GM12878 (cell line): Measurements from ENCODE around the gene SSU72. TPM values are rescaled to one million over a fixed set of nuclear protein-coding genes. Genes with fewer than 3 reads are reported as not detected.

ENCODE experiments used
- EGR1 ChIP-seq, 2 experiments: IDR thresholded peaks; 1 replicate in 1 of 2; 2 replicates in 1 of 2; pipeline ENCODE4 v1.6.1; 2011 to 2012; ENCODE audit warnings: low read depth in 2 of 2, low read length in 2 of 2, borderline replicate concordance in 1 of 2, mild to moderate bottlenecking in 1 of 2, moderate library complexity in 1 of 2
- FOXM1 ChIP-seq: IDR thresholded peaks from 2 replicates; pipeline ENCODE4 v1.6.1; 2012; ENCODE audit warnings: low read depth, mild to moderate bottlenecking, inconsistent platforms, low read length, moderate library complexity
- IKZF1 ChIP-seq: fragments of 450-650 bp; conservative IDR thresholded peaks from 2 replicates; pipeline ENCODE4 v1.6.1; 2017; ENCODE audit warnings: antibody characterized with exemption, mild to moderate bottlenecking
- LARP7 ChIP-seq: fragments of 450-650 bp; IDR thresholded peaks from 2 replicates; pipeline ENCODE4 v1.6.1; 2017; ENCODE audit warnings: mild to moderate bottlenecking
- MTA2 ChIP-seq: fragments of 450-650 bp; IDR thresholded peaks from 2 replicates; pipeline ENCODE4 v1.6.1; 2016; ENCODE audit warnings: low read depth, mild to moderate bottlenecking, moderate library complexity
- NFYB ChIP-seq: IDR thresholded peaks from 2 replicates; pipeline ENCODE4 v1.6.1; 2011; ENCODE audit warnings: low read depth, mild to moderate bottlenecking, low read length, improper control_type of control experiment, moderate library complexity; ENCODE audit not compliant: insufficient read depth
- NR2C1 ChIP-seq: fragments of 450-650 bp; IDR thresholded peaks from 2 replicates; pipeline ENCODE4 v1.6.1; 2017; ENCODE audit warnings: antibody characterized with exemption, mild to moderate bottlenecking, moderate library complexity
- NR2F1 ChIP-seq: fragments of 450-650 bp; conservative IDR thresholded peaks from 2 replicates; pipeline ENCODE4 v1.6.1; 2017; ENCODE audit warnings: mild to moderate bottlenecking
- PML ChIP-seq: IDR thresholded peaks from 2 replicates; pipeline ENCODE4 v1.6.1; 2012; ENCODE audit warnings: low read length, inconsistent platforms
- POLR2A ChIP-seq: IDR thresholded peaks from 2 replicates; pipeline ENCODE4 v1.6.1; 2011; ENCODE audit warnings: low read depth, mild to moderate bottlenecking, low read length
- RAD51 ChIP-seq: fragments of 450-650 bp; IDR thresholded peaks from 2 replicates; pipeline ENCODE4 v1.6.1; 2016; ENCODE audit warnings: moderate library complexity, mild to moderate bottlenecking, inconsistent platforms
- RB1 ChIP-seq: fragments of 450-650 bp; formaldehyde crosslinking; IDR thresholded peaks from 2 replicates; pipeline ENCODE4 v1.6.1; 2017; ENCODE audit warnings: mild to moderate bottlenecking, borderline replicate concordance
- SIN3A ChIP-seq: IDR thresholded peaks from 2 replicates; pipeline ENCODE4 v1.6.1; 2012; ENCODE audit warnings: low read depth, low read length, improper control_type of control experiment
- SMAD1 ChIP-seq: fragments of 450-650 bp; IDR thresholded peaks from 2 replicates; pipeline ENCODE4 v1.6.1; 2018; ENCODE audit warnings: mild to moderate bottlenecking, low read depth; ENCODE audit not compliant: partially characterized antibody
- SP1 ChIP-seq: IDR thresholded peaks from one replicate; pipeline ENCODE4 v1.6.1; 2011; ENCODE audit warnings: low read depth, low read length
- SRF ChIP-seq, 2 experiments: IDR thresholded peaks; 2 replicates each; pipeline ENCODE4 v1.6.1; 2011; ENCODE audit warnings: low read depth in 2 of 2, low read length in 2 of 2, mild to moderate bottlenecking in 1 of 2, moderate library complexity in 1 of 2
- TAF1 ChIP-seq: IDR thresholded peaks from 2 replicates; pipeline ENCODE4 v1.6.1; 2011; ENCODE audit warnings: mild to moderate bottlenecking, low read depth, low read length, borderline replicate concordance
- TCF12 ChIP-seq: IDR thresholded peaks from 2 replicates; pipeline ENCODE4 v1.6.1; 2011; ENCODE audit warnings: low read depth, mild to moderate bottlenecking, low read length
- WRNIP1 ChIP-seq: IDR thresholded peaks from 2 replicates; pipeline ENCODE4 v1.6.1; 2011; ENCODE audit warnings: low read depth, low read length, improper control_type of control experiment, borderline replicate concordance
- YBX1 ChIP-seq: fragments of 450-650 bp; IDR thresholded peaks from 2 replicates; pipeline ENCODE4 v1.6.1; 2016; ENCODE audit warnings: antibody characterized with exemption
- ZNF274 ChIP-seq: IDR thresholded peaks from one replicate; pipeline ENCODE4 v1.8.0; 2011; ENCODE audit not compliant: insufficient read length, insufficient read depth
- ZSCAN29 ChIP-seq: fragments of 450-650 bp; IDR thresholded peaks from 2 replicates; pipeline ENCODE4 v1.6.1; 2017; ENCODE audit warnings: mild to moderate bottlenecking, moderate library complexity
- ZZZ3 ChIP-seq: IDR thresholded peaks from 2 replicates; pipeline ENCODE4 v1.6.1; 2011; ENCODE audit warnings: low read depth; ENCODE audit not compliant: control insufficient read depth, insufficient read length
- polyA plus RNA-seq, 11 experiments: library from polyadenylated mRNA; depleted of rRNA in 4 of 11; unstranded in 6 of 11; stranded (reverse) in 5 of 11; fragments of >200 nt; fragmentation: Nextera tagmentation in 4 of 11; fragmentation: Illumina TruSeq in 1 of 11; extraction: Ambion mirVana in 4 of 11; extraction: Trizol in 1 of 11; gene quantifications; 1 replicate in 1 of 11; 2 replicates in 10 of 11; pipeline versions ENCODE4 v1.2.1 to v1.2.3, GENCODE V29; 2011 to 2016; ENCODE audit warnings: inconsistent platforms in 2 of 11, missing spikeins in 2 of 11, low read depth in 1 of 11
- total RNA-seq, 4 experiments: library from RNA; depleted of rRNA in 3 of 4; stranded (reverse); fragments of >200 nt in 3 of 4; fragmentation: Illumina TruSeq in 1 of 4; extraction: Trizol in 1 of 4; gene quantifications; 2 replicates each; pipeline versions ENCODE4 v1.2.1 to v1.2.3, GENCODE V29; 2013 to 2021
- TF ChIP-seq, protein P1 (sequence below): fragments of 450-650 bp; IDR thresholded peaks from 2 replicates; pipeline ENCODE4 v1.6.1; 2014; ENCODE audit warnings: mild to moderate bottlenecking
- TF ChIP-seq, protein P2 (sequence below): IDR thresholded peaks from 2 replicates; pipeline ENCODE4 v1.6.1; 2012; ENCODE audit warnings: low read depth, low read length, improper control_type of control experiment
- TF ChIP-seq, protein P3 (sequence below): IDR thresholded peaks from 2 replicates; pipeline ENCODE4 v1.6.1; 2012; ENCODE audit warnings: low read length, inconsistent platforms
- TF ChIP-seq, protein P4 (sequence below): IDR thresholded peaks from 2 replicates; pipeline ENCODE4 v1.6.1; 2012; ENCODE audit warnings: low read depth, low read length, improper control_type of control experiment
- TF ChIP-seq, protein P5 (sequence below): fragments of 450-650 bp; IDR thresholded peaks from 2 replicates; pipeline ENCODE4 v1.6.1; 2017; ENCODE audit warnings: low read depth, mild to moderate bottlenecking, moderate library complexity

SSU72 gene
- total and polyA plus RNA-seq, 10 of the 15 experiments (the other 5 are each of a cell fraction or from before 2014, with no cell fraction given) = 28.6 to 172 (median 67.7) TPM

DNA sequence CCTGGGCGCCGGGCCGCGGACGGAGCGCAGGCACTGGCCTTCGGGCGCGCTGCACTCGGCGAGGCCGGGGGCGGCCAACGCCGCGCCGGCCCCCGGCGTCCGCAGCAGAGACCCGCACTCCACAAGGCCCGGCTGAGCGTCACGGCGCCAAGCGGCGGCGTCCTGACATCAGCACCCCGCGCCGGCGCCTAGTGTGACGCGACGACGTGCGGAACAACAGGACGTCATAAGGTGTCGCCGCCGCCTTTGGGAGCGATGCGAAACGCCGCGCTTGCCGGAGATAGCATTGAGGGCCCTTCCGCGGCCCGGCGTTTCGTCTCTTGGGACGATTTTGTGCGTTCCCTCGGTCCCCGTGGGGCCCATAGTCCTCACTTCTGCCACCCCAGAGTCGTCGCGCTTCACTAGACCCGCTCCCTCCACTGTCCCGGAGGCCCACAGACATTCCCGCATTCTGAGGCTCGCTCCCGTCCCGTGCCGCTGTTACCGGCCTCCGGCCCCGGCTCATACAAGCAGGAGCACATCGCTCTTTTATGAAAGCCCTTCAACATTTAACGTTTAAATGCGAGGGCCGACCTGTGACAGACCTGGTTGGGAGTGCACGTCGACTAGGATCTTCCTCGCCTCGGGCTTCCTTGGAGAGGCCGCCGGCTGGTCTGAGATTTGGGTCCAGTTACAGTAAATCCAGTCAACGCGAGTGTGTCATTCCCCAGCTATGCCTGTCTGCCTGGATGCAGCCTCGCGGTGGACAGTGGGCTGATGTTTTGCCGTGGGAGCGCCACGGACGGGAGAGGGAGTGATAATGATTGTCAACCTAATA, at the start of gene SSU72 (continued):
- peak; percentile 68 for TF ChIP-seq NR2C1
- TF ChIP-seq SP1 = peak; percentile 70
- TF ChIP-seq TAF1 = peak; percentile 74
- TF ChIP-seq RAD51 = no peak
- TF ChIP-seq, protein P1, sequence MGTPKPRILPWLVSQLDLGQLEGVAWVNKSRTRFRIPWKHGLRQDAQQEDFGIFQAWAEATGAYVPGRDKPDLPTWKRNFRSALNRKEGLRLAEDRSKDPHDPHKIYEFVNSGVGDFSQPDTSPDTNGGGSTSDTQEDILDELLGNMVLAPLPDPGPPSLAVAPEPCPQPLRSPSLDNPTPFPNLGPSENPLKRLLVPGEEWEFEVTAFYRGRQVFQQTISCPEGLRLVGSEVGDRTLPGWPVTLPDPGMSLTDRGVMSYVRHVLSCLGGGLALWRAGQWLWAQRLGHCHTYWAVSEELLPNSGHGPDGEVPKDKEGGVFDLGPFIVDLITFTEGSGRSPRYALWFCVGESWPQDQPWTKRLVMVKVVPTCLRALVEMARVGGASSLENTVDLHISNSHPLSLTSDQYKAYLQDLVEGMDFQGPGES = no peak
- TF ChIP-seq YBX1 = no peak
- TF ChIP-seq NR2F1 = peak; percentile 58
- TF ChIP-seq SRF (IDR thresholded peaks at IDR 0.05; ENCODE audit: low read depth in 2 of 2, low read length in 2 of 2) = peak; percentile 78 to 96
- TF ChIP-seq NFYB = no peak
- TF ChIP-seq ZSCAN29 = 0 out of 2 replicates have a peak, but pooled peaks have one; percentile 31
- TF ChIP-seq ZNF274 = no peak
- no peak for TF ChIP-seq FOXM1
- TF ChIP-seq IKZF1 = peak; percentile 99
- peak; percentile 92 for TF ChIP-seq LARP7
- TF ChIP-seq, protein P2, sequence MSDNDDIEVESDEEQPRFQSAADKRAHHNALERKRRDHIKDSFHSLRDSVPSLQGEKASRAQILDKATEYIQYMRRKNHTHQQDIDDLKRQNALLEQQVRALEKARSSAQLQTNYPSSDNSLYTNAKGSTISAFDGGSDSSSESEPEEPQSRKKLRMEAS = peak; percentile 58; the same call in 1 of the 2 replicates
- TF ChIP-seq, protein P3, sequence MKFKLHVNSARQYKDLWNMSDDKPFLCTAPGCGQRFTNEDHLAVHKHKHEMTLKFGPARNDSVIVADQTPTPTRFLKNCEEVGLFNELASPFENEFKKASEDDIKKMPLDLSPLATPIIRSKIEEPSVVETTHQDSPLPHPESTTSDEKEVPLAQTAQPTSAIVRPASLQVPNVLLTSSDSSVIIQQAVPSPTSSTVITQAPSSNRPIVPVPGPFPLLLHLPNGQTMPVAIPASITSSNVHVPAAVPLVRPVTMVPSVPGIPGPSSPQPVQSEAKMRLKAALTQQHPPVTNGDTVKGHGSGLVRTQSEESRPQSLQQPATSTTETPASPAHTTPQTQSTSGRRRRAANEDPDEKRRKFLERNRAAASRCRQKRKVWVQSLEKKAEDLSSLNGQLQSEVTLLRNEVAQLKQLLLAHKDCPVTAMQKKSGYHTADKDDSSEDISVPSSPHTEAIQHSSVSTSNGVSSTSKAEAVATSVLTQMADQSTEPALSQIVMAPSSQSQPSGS = no peak
- no peak for TF ChIP-seq ZZZ3
- TF ChIP-seq, protein P4, sequence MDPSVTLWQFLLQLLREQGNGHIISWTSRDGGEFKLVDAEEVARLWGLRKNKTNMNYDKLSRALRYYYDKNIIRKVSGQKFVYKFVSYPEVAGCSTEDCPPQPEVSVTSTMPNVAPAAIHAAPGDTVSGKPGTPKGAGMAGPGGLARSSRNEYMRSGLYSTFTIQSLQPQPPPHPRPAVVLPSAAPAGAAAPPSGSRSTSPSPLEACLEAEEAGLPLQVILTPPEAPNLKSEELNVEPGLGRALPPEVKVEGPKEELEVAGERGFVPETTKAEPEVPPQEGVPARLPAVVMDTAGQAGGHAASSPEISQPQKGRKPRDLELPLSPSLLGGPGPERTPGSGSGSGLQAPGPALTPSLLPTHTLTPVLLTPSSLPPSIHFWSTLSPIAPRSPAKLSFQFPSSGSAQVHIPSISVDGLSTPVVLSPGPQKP = peak; percentile 79
- no peak for TF ChIP-seq WRNIP1
- TF ChIP-seq, protein P5, sequence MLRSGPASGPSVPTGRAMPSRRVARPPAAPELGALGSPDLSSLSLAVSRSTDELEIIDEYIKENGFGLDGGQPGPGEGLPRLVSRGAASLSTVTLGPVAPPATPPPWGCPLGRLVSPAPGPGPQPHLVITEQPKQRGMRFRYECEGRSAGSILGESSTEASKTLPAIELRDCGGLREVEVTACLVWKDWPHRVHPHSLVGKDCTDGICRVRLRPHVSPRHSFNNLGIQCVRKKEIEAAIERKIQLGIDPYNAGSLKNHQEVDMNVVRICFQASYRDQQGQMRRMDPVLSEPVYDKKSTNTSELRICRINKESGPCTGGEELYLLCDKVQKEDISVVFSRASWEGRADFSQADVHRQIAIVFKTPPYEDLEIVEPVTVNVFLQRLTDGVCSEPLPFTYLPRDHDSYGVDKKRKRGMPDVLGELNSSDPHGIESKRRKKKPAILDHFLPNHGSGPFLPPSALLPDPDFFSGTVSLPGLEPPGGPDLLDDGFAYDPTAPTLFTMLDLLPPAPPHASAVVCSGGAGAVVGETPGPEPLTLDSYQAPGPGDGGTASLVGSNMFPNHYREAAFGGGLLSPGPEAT = peak; percentile 76
- TF ChIP-seq RB1 = peak; percentile 79; the same call in 1 of the 2 replicates
- peak; percentile 94 for TF ChIP-seq POLR2A
- peak; percentile 87 for TF ChIP-seq SIN3A
- TF ChIP-seq SMAD1 = peak; percentile 58
- peak; percentile 63; the same call in 1 of the 2 replicates for TF ChIP-seq PML
- TF ChIP-seq EGR1 (IDR thresholded peaks at IDR 0.05; ENCODE audit: borderline replicate concordance in 1 of 2, low read depth in 2 of 2, low read length in 2 of 2) = peak; percentile 0 to 97; a peak in 1 of 3 replicates
- peak; percentile 28; the same call in 1 of the 2 replicates for TF ChIP-seq TCF12
- no peak for TF ChIP-seq MTA2
